Activated T-cell treated with anti-CD3 and anti-CD28 coated beads for 24 hours (primary cell): ENCODE data around the gene TMEM247.
"Not testable (repeated sequence)": the region's sequence is repeated elsewhere in the genome, so short reads cannot be mapped to it uniquely, and the experiment has no call there.

Experiments used
- DNase-seq: peaks from one replicate; pipeline ENCODE4 v3.0.0-alpha.2; 2020; ENCODE audit warnings: low read depth

TMEM247 gene

DNA sequence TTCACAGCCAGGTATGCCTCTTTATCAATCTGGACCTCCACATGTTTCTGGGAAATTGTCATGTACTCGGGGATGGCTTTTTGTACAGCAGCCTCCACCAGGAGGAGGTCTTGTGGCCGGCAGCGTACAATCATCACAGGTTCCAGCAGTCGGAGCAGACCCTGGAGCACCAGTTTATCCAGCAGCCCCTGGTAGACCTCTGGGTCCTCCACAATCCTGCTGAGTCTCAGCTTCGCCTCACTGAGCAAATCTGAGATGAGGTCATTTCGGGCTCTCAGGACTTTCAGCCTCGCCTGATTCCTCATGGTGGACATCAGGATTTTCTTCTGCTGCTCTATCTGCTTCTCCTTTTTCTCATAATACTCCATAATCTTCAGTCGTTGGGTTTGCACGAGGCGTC, 32.8 kb downstream of the TMEM247 start:
- no peak for DNase-seq

DNA sequence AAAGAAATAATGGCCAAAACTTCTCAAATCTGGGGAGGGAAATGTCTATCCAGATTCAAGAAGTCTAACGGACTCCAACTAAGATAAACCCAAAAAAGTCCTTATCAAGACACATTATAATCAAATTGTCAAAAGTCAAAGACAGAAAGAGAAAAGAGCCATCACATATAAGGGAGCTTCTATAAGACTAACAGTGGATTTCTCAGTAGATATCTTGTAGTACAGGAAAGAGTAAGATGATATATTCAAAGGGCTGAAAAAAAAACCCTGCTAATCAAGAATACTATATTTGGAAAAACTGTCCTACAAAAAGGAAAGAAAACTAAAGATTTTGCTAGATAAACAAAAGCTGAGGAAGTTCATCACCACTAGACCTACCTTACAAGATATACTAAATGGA, 35.4 kb downstream of the TMEM247 start:
- no peak for DNase-seq

DNA sequence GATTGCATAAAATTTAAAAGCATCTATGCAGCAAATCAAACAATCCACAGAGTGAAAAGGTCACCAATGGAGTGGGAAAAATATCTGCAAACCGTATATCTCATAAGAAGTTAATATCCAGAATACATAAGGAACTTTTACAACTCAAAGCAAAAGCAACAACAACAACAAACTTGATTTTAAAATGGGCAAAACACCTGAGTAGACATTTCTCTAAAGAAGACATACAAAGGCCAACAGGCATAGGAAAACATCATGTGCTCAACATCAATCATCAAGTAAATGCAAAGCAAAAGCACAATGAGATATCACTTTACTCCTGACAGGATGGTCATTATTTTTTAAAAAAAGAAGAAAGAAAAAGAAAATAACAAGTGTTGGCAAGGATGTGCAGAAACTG, 38.1 kb downstream of the TMEM247 start:
- DNase-seq = no peak

DNA sequence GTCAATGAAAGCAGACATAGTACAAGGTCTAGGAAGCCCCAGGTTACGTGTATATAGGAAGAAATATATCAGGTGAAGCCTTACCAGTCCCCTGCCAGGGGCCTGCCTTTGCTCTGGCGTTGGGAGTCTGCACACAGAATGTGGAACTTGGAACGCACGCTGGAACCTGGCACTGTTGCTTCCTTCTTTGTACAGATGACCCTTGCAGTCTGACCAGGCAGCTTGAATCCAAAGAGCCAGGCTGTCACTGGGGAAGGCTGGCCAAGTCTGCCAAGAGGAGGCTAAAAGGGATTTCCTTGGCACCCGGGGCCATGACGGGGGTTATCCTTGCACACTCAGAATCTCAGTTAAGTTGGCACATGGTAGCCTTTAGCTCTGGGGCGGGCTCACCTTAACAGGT, 39.5 kb downstream of the TMEM247 start:
- DNase-seq = no peak

DNA sequence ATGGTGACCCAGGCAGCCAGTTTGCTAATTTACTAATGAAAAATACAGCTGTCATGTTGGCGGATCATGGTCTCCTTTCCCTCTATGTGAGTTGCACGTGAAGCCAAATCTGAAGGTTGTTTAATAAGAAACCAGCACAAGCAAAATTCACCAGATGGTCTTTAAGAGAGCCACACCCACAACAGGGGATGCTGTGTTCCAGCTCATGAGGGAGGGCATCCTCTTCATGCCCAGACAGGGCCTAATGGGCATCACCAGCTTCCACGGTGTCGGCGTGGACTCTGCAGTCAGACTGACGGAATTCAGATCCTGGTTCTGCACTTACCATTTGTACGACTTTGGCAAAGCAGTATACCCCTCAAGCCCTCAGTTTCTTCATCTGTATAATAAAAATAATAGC, 39.9 kb downstream of the TMEM247 start:
- no peak for DNase-seq

DNA sequence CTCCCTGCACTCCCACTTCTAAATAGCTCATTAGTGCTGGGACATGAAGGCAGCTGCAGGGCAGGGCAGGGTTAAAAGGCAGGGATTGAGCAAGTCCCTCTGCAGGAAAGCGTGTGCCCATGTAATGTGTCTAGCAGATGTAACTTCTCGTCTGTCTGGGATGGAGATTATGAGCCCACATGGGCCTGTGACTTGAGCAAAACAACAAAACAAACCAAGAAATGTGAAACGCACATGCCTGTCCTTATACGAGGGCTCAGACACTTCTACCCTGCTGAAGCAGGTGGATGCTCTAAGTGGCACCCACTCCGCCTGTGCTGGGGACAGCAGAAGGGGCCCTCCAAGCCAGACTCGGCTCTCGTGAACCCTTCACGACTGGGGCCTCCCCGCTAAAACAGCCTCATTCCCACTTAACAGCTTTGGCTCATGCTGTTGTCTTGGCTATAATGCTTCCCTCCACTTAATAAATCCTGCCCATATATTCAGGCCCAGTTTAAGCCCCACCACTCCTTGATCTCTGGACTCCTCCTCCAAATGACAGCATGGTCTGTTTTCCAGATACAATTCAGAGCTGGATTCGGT, 40.9 kb downstream of the TMEM247 start:
- DNase-seq = no peak

DNA sequence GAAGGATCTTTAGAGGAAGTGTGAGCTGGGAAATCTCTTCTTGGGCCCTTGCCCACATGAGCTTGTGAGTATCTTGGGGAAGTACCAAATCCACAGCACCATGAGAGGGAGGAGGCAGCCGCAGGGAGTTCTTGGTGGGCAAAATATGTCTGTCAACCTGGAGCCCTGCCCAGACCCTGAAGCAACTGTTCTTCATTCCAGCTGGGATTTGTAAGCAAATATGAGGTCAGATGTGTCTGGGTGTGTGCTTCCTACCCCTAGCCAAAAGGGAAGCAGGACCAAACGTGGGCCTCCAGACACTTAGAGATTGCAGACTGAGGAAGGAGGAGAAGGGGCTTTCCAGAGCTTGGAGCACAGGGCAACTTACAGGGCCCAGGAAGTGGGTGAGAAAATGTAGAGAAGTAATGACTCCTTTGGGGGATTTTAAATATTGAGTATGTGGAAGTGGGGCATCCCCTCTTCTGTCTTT, 41.9 kb downstream of the TMEM247 start:
- DNase-seq = no peak

DNA sequence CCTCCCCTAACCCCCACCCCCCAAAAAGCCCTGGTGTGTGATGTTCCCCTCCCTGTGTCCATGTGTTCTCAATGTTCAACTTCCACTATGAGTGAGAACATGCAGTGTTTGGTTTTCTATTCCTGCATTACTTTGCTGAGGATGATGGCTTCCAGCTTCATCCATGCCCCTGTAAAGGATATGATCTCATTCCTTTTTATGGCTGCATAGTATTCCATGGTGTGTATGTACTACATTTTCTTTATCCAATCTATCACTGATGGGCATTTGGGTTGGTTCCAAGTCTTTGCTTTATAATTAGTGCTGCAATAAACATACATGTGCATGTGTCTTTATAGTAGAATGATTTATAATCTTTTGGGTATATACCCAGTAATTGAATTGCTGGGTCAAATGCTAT, 43.0 kb downstream of the TMEM247 start:
- DNase-seq = not testable (repeated sequence)

DNA sequence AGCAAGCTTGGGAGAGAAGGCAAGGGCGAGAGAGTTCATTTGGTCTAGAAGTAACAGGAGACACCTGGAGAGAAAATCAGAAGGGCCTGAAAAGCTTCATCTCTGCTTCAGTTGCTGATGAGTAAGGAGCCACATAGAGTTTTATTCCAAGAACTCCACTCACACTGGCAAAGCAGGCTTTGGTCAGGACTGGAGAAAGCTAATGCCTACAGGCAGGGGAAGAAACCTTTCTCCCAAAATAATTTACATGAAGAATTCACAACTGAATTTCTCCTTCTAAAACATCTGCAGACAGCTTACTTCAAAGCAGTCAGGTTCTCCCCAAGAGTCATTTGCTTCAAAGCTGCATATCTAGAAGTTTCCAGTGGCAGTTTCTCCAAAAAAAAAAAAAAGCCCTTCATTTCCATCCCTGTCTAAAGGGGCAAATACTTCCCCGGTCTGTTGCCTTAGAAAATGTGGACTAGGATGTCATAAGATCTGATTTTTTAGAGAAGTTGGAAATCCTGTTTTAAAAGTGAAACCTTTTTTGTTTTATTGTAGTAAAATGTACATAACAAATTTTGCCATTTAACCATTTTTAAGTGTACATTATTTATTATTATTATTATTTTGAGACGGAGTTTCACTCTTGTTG, 46.3 kb downstream of the TMEM247 start:
- DNase-seq = no peak

DNA sequence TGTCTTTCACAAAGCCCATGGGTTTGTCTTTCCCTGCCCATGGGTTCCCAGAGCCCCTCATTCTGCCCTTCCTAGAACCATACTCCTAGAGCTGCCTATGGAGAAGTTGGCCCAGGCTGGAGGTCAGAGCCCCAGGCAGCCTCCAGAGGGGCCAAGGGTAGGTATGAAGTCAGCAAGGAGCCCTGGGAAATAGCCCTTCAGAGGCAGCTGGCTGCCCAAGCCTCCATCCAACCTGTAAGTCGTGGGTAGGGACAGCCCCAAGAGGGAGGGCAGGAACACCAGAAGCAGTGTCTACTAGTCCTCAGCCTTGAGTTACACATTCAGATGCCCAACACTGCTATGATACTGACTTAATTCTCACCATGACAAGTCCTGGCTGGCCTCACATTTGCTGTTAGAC, 49.5 kb downstream of the TMEM247 start:
- no peak for DNase-seq

DNA sequence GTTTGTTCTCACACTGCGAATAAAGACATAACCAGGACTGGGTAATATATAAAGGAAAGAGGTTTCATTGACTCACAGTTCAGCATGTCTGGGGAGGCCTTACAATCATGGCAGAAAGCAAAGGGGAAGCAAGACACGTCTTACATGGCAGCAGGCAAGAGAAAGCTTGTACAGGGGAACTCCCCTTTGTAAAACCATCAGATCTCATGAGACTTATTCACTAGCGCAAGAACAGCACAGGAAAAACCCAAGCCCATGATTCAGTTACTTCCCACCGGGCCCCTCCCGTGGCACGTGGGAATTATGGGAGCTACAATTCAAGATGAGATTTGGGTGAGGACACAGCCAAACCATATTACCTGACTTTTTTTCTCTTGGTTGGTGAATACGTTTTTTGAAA, 51.3 kb downstream of the TMEM247 start:
- no peak for DNase-seq

DNA sequence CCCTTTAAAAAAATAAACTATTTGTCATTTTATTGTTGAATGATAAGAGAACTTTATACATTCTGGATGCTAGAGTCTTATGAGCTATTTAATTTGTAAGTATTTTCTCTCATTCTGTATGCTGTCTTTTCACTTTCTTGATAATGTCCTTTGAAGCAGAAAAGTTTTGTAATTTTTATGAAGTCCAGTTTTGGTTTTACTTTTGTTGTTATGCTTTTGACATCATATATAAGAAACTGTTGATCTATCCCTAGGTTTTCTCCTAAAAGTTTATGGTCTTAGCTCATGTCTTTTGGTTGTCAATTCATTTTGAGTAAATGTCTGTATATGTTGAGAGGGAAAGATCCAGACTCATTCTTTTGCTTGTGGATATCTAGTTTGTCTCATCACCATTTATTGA, 52.5 kb downstream of the TMEM247 start:
- no peak for DNase-seq
